Measurements from ENCODE around the gene FDXR. TPM values are rescaled to one million over a fixed set of nuclear protein-coding genes. Genes with fewer than 3 reads are reported as not detected.

The FDXR gene
- total RNA-seq, 1 donor from 2014 or later: 9.0 TPM

GRCh38 chr17:74878658-74879057 is 5.9 kb upstream of the FDXR start:
- no peak for DNase-seq (ENCODE audit: low spot score)
- H3K4me1 Mint-ChIP-seq (ENCODE audit: low read depth): peaks cover 5% of the 10 kb centered on the region
- peaks cover 38% of the 10 kb centered on the region for H3K27me3 Mint-ChIP-seq (ENCODE audit: low read depth)
- no peak overlapping the region for H3K27ac Mint-ChIP-seq (ENCODE audit: unreplicated experiment)
- H3K4me3 Mint-ChIP-seq (ENCODE audit: unreplicated experiment): no peak overlapping the region
- H3K36me3 Mint-ChIP-seq (ENCODE audit: low read depth): no peaks in the 10 kb centered on the region
- TF ChIP-seq, protein P1, sequence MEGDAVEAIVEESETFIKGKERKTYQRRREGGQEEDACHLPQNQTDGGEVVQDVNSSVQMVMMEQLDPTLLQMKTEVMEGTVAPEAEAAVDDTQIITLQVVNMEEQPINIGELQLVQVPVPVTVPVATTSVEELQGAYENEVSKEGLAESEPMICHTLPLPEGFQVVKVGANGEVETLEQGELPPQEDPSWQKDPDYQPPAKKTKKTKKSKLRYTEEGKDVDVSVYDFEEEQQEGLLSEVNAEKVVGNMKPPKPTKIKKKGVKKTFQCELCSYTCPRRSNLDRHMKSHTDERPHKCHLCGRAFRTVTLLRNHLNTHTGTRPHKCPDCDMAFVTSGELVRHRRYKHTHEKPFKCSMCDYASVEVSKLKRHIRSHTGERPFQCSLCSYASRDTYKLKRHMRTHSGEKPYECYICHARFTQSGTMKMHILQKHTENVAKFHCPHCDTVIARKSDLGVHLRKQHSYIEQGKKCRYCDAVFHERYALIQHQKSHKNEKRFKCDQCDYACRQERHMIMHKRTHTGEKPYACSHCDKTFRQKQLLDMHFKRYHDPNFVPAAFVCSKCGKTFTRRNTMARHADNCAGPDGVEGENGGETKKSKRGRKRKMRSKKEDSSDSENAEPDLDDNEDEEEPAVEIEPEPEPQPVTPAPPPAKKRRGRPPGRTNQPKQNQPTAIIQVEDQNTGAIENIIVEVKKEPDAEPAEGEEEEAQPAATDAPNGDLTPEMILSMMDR (IDR thresholded peaks at IDR 0.05): no peak
- no peaks in the 10 kb centered on the region for H3K9me3 Mint-ChIP-seq (ENCODE audit: low read depth)

DNA sequence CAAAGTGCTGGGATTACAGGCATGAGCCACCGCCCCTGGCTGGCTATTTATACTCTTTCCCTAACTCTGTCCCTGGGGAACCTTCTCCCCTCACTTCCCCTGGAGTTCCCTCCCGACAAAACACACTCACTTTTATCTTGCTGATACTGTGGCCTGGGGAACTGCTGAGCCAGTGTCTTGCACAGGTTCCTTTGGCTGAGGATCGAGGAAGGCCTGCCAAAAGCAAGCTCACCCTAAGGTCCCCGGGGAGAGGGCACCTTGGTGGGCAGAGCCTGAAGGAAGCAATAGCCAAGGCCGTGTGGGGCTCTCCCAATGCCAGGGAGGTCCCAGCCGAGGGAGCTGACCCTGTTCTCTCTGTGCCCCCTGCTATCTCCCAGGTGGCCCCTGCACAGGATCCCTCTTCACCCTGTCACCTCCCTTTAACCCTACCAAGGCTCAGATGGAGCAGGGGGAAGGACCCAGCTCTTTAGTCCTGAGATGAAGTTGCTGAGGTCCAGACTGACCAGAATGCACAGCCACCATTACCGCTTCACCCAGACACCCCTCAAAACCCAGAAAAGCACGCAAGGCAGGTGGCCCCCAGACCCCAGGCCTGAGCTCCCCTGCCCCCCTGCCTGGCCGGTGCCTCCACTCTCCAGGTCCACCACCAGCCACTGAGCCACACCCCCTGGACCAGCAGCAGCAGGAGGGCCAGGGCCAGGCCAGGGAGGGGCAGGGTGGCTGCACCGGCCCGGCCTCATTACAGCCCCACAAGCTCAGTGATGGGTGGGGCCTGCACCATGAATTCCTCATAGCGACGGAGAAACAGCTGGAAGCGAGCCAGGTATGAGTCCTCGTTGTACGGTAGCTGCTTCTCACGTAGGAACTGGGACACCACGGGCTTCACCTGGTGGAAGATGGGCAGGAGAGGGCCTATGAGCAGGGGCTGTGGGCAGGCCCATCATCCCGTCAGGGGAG is 5.1 kb upstream of the FDXR start:
- Mint-ChIP-seq H3K27ac (ENCODE audit: unreplicated experiment) (no peak overlapping the region), H3K36me3 (ENCODE audit: low read depth) (no peaks in the 10 kb centered on the region), H3K27me3 (ENCODE audit: low read depth) (peaks cover 33% of the 10 kb centered on the region), H3K9me3 (ENCODE audit: low read depth) (no peaks in the 10 kb centered on the region), H3K4me3 (ENCODE audit: unreplicated experiment) (no peak overlapping the region), H3K4me1 (ENCODE audit: low read depth) (peaks cover 7% of the 10 kb centered on the region)
- no peak for DNase-seq (ENCODE audit: low spot score)
- TF ChIP-seq, protein P1 (IDR thresholded peaks at IDR 0.05): no peak

GRCh38 chr17:74875977-74876593 is 3.3 kb upstream of the FDXR start:
- H3K27me3 Mint-ChIP-seq (ENCODE audit: low read depth): peaks cover 19% of the 10 kb centered on the region

GRCh38 chr17:74875155-74875976 is 2.6 kb upstream of the FDXR start:
- H3K27me3 Mint-ChIP-seq (ENCODE audit: low read depth): peaks cover 12% of the 10 kb centered on the region
- no peak for DNase-seq (ENCODE audit: low spot score)
- no peak overlapping the region for H3K27ac Mint-ChIP-seq (ENCODE audit: unreplicated experiment)
- H3K4me1 Mint-ChIP-seq (ENCODE audit: low read depth): peaks cover 24% of the 10 kb centered on the region
- no peaks in the 10 kb centered on the region for H3K36me3 Mint-ChIP-seq (ENCODE audit: low read depth)
- H3K9me3 Mint-ChIP-seq (ENCODE audit: low read depth): no peaks in the 10 kb centered on the region
- TF ChIP-seq, protein P1 (IDR thresholded peaks at IDR 0.05): no peak
- no peak overlapping the region for H3K4me3 Mint-ChIP-seq (ENCODE audit: unreplicated experiment)

More at GRCh38 chr17:74875977-74876593, 3.3 kb upstream of the FDXR start:
- DNase-seq (ENCODE audit: low spot score): no peak
- H3K9me3 Mint-ChIP-seq (ENCODE audit: low read depth): no peaks in the 10 kb centered on the region
- peaks cover 22% of the 10 kb centered on the region for H3K4me1 Mint-ChIP-seq (ENCODE audit: low read depth)
- no peak overlapping the region for H3K27ac Mint-ChIP-seq (ENCODE audit: unreplicated experiment)
- no peaks in the 10 kb centered on the region for H3K36me3 Mint-ChIP-seq (ENCODE audit: low read depth)
- no peak overlapping the region for H3K4me3 Mint-ChIP-seq (ENCODE audit: unreplicated experiment)
- TF ChIP-seq, protein P1 (IDR thresholded peaks at IDR 0.05): no peak

DNA sequence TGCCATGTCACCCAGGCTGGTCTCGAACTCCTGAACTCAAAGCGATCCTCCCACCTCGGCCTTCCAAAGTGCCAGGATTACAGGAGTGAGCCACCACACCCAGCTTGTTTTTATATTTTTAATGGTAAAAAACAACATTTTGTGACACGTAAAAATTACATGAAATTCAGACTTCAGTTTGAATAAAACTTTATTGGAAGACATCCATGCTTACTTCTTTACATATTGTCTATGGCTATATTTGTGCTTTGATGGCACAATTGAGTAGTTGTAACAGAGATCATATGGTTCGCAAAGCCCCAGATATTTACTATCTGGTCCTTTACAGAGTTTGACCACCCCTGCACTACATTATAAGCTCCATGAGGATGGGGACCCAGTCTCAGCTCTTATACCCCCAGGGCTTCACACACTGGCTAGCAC is 1.8 kb upstream of the FDXR start:
- no peaks in the 10 kb centered on the region for H3K9me3 Mint-ChIP-seq (ENCODE audit: low read depth)
- peaks cover 24% of the 10 kb centered on the region for H3K4me1 Mint-ChIP-seq (ENCODE audit: low read depth)
- TF ChIP-seq, protein P1 (IDR thresholded peaks at IDR 0.05): no peak
- peaks cover 11% of the 10 kb centered on the region for H3K27me3 Mint-ChIP-seq (ENCODE audit: low read depth)
- no peak for DNase-seq (ENCODE audit: low spot score)
- no peaks in the 10 kb centered on the region for H3K36me3 Mint-ChIP-seq (ENCODE audit: low read depth)
- H3K27ac Mint-ChIP-seq (ENCODE audit: unreplicated experiment): no peak overlapping the region
- H3K4me3 Mint-ChIP-seq (ENCODE audit: unreplicated experiment): no peak overlapping the region
